Activated CD4-positive, alpha-beta memory T cell treated with anti-CD3 and anti-CD28 coated beads, Interleukin-2, amount 10 ng/mL, durations not matched to agents 7 days and 5 days (primary cell): ENCODE data around the gene FOXC1. TPM values are rescaled to one million over a fixed set of nuclear protein-coding genes. Genes with fewer than 3 reads are reported as not detected.

Experiments
- CTCF ChIA-PET: fragments of 350-600 bp; sonication (Branson Sonifier 250); formaldehyde crosslinking; loops from one replicate; lab custom pipeline; 2021; ENCODE audit warnings: antibody characterized with exemption, inconsistent platforms; lab: Charles Lee
- POLR2A ChIA-PET: fragments of 350-600 bp; sonication (Branson Sonifier 250); formaldehyde crosslinking; loops from one replicate; lab custom pipeline; 2021; ENCODE audit warnings: antibody characterized with exemption; lab: Charles Lee
- DNase-seq: peaks from one replicate; pipeline ENCODE4 v3.0.0-alpha.2; 2020
- H3K27ac Mint-ChIP-seq: one replicate; pipeline ENCODE4 v1.8.0; 2021; ENCODE audit warnings: mild to moderate bottlenecking, mixed read lengths
- H3K27me3 Mint-ChIP-seq: one replicate; pipeline ENCODE4 v1.8.0; 2021; ENCODE audit warnings: mixed read lengths
- H3K36me3 Mint-ChIP-seq: one replicate; pipeline ENCODE4 v1.8.0; 2021; ENCODE audit warnings: low read depth, mixed read lengths
- H3K4me1 Mint-ChIP-seq: one replicate; pipeline ENCODE4 v1.8.0; 2021; ENCODE audit warnings: mixed read lengths
- H3K4me3 Mint-ChIP-seq: one replicate; pipeline ENCODE4 v1.8.0; 2021; ENCODE audit warnings: mild to moderate bottlenecking, mixed read lengths
- H3K9me3 Mint-ChIP-seq: one replicate; pipeline ENCODE4 v1.8.0; 2021; ENCODE audit warnings: mixed read lengths
- total RNA-seq, 2 experiments: library from RNA; stranded (reverse); gene quantifications; one replicate each; pipeline ENCODE4 v1.2.3, GENCODE V29; 2021

FOXC1 gene
- total RNA-seq, 2 experiments from 2014 or later = 0.08 TPM; not detected in 1

DNA sequence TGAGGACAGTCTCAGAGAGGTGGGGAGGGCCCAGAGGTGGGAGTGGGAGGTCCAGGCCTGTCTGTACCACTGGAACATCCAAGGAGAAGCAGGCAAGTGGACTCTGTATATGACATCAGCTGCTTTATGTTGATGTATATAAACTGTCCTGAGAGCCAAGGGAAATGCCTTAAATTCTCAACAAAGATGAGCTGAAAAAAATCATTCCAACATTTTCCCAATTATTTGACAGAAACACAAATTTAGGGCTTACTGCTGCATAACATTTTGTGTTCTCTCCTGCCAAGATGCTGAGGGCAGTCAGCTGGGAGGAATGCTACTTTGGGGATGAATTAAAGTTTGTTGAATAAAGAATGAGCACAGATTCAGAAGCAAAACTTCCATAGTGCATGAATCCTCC is 52.8 kb downstream of the FOXC1 start:
- CTCF ChIA-PET = no interaction called here
- no peak overlapping the region for H3K4me3 Mint-ChIP-seq

More for the DNA sequence above, 52.8 kb downstream of the FOXC1 start:
- no peaks in the 10 kb centered on the region for H3K36me3 Mint-ChIP-seq
- H3K4me1 Mint-ChIP-seq = no peaks in the 10 kb centered on the region
- DNase-seq = no peak
- H3K27me3 Mint-ChIP-seq = no peaks in the 10 kb centered on the region
- no peaks in the 10 kb centered on the region for H3K9me3 Mint-ChIP-seq
- POLR2A ChIA-PET = no interaction called here
- H3K27ac Mint-ChIP-seq = no peak overlapping the region

Other genes with a start within 250 kb of the FOXC1 start
- gene FOXF2, start 220.3 kb upstream of the FOXC1 start, total RNA-seq = not detected